Memory B cell (primary cell): ENCODE data around the gene NOTO.
A peak's percentile ranks its signal among the peaks of the same experiment; 100 is the strongest.
"Not testable (repeated sequence)": the region's sequence is repeated elsewhere in the genome, so short reads cannot be mapped to it uniquely, and the experiment has no call there.

Experiments used
- ATAC-seq: fragments of 150-1000 bp; cut with Tn5 transposase; 2 replicates; pipeline ENCODE4 v1.10.0; 2021; ENCODE audit warnings: low read depth, mild to moderate bottlenecking, moderate library complexity
- DNase-seq, 2 donors: peaks; one replicate each; pipeline ENCODE4 v3.0.0; 2022; ENCODE audit warnings: low spot score in 2 of 2
- H3K27ac Mint-ChIP-seq: one replicate; pipeline ENCODE4 v1.8.0; 2022; ENCODE audit warnings: mild to moderate bottlenecking, moderate library complexity, mixed read lengths
- H3K27me3 Mint-ChIP-seq: one replicate; pipeline ENCODE4 v1.8.0; 2022; ENCODE audit warnings: mixed read lengths
- H3K36me3 Mint-ChIP-seq: one replicate; pipeline ENCODE4 v1.8.0; 2022; ENCODE audit warnings: mild to moderate bottlenecking, mixed read lengths
- H3K4me1 Mint-ChIP-seq: one replicate; pipeline ENCODE4 v1.8.0; 2022; ENCODE audit warnings: mixed read lengths
- H3K4me3 Mint-ChIP-seq: one replicate; pipeline ENCODE4 v1.8.0; 2022; ENCODE audit warnings: mild to moderate bottlenecking, moderate library complexity, mixed read lengths
- H3K9me3 Mint-ChIP-seq: one replicate; pipeline ENCODE4 v1.8.0; 2022; ENCODE audit warnings: mixed read lengths

The NOTO gene, protein sequence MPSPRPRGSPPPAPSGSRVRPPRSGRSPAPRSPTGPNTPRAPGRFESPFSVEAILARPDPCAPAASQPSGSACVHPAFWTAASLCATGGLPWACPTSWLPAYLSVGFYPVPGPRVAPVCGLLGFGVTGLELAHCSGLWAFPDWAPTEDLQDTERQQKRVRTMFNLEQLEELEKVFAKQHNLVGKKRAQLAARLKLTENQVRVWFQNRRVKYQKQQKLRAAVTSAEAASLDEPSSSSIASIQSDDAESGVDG

DNA sequence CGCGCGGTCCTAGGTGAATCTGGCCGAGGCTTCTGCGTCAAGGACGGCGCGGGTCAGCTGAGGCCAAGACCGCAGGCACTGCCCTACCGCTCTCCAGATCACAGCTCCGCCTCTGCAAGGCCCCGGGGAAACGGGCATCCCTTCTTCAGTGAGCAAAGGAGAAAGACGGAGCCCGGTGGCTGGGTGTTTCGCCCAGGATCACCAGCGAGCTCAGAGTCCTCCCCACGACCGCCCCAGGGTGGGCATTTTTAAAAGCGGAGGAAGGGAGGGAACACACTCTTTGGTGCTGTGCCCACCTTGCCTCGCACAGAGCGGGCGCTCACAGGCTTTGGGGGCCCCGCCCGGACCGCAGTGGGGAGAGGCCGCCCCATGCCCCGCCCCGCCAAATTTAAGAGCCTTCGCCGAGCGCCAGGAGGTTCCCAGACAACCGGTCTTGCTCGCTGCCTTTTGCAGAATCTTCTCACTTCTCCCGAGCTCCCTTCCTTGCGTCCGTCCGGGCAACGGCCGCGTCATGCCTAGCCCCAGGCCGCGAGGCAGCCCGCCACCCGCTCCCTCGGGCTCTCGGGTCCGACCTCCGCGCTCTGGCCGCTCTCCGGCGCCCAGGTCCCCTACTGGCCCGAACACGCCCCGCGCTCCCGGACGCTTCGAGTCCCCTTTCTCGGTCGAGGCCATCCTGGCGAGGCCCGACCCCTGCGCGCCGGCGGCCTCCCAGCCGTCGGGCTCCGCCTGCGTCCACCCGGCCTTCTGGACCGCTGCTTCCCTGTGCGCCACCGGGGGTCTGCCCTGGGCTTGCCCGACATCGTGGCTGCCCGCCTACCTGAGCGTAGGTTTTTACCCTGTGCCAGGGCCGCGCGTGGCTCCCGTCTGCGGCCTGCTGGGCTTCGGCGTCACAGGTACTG lies at the start of gene NOTO:
Gene NOTO (plus strand): TSS at position 419 of the 899 bp plus-strand sequence. CDS start 93 bp downstream, at position 512.
- Mint-ChIP-seq H3K36me3 (no peaks in the 10 kb centered on the region), H3K4me3 (peak within 1 kb of the TSS; percentile 68), H3K4me1 (no peaks in the 10 kb centered on the region), H3K9me3 (peaks cover 2% of the 10 kb centered on the region), H3K27me3 (peaks cover 28% of the 10 kb centered on the region), H3K27ac (no peak within 1 kb of the TSS)
- DNase-seq: peak in 1 of 2 donors; percentile 15
- peak; percentile 43 for ATAC-seq

DNA sequence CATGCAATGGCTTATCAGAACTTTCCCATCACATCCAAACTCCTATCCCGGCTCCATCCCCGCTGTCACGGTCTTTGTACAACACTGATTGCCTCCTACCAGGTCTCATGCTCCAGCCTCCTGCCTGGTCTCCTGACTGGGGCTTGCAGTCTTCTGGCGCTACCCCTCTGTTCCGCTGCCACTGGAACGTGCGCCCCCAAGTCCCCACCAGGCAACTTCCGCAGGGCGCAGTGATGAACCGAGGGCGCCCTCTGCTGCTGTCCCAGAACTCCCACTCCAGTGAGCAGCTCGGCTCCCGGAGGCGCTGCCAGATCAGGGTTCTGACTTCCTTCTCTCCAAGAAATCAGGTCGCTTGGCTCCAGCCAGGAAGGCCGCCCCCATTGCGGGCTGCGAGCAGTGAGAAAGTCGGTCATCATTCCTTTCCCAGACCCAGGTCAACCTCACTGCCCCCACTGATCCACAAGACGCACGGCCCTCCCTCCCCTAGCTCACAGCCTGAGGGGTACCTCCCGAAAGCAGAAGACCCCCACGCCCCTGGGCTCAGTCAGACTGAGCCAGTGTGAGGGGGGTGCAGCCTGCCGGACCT lies 45.7 kb upstream of the NOTO start:
- Mint-ChIP-seq H3K27me3 (peaks cover 23% of the 10 kb centered on the region), H3K27ac (no peak overlapping the region), H3K4me3 (no peak overlapping the region), H3K9me3 (no peaks in the 10 kb centered on the region), H3K36me3 (no peaks in the 10 kb centered on the region), H3K4me1 (no peaks in the 10 kb centered on the region)
- DNase-seq (no peak), ATAC-seq (no peak)

DNA sequence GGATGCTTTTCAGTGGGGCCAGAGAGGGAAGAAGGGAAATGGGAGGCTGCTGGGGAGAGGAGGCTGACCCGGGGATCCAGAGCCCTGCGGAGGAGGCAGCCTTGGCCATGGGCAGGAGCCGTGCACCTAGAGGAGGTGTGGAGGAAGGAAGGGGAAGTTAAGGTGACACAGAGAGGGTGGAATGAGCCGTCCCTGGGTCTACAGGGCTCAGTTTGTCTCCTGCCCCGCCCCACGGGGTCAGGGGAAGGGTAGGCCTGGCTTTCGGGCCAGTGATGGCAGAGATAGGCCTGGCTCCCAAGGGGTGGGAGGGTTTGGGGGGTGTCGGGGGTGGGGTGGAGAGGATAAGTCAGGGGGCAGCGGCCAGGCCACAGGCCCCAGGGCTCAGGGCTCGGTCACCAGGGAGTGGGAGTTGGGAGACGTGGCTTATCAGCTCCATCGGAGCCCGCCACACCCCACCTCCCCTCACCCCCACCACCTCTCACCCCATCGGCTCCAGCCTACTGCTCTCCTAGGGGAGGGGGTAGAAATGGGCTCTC lies 39.5 kb upstream of the NOTO start:
- Mint-ChIP-seq H3K9me3 (no peaks in the 10 kb centered on the region), H3K4me1 (no peaks in the 10 kb centered on the region), H3K36me3 (no peaks in the 10 kb centered on the region), H3K4me3 (no peak overlapping the region), H3K27me3 (peaks cover 19% of the 10 kb centered on the region), H3K27ac (no peak overlapping the region)
- DNase-seq: no peak
- no peak for ATAC-seq

DNA sequence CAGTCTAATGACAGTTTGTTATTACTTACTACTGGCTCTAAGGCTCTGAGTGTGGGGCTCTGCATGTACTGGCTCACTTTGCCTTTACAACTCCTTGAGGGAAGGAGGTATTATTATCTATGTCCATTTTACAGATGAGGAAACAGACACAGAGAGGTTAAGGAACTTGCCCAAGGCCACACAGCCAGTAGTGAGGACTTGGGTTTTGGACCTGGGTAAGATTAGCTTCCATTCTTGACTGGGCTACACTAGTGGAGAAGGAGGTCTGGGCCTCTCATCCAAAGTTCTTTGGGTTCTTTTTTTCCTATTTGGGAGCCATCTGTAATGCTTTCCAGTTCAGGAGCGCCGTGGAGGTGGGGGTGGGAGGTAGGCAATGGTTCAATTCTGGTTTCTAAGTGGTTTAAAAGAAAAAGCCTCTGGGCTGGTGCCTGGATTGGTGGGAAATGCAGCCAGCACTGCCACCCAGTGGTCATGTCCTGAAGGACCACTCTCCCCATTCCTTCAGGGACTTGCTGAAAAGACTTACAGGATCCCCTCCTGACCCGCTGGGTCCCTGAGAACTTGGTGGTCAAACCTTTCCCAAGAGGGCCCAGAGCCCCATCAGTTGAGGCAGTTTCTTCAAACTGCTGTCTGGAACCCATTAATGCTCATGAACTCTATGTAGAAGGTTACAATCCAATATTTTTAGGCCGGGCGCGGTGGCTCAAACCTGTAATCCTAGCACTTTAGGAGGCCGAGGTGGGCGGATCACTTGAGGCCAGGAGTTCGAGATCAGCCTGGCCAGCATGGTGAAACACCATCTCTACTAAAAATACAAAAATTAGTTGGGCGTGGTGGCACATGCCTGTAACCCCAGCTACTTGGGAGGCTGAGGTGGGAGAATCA lies 38.6 kb upstream of the NOTO start:
- Mint-ChIP-seq H3K4me1 (no peaks in the 10 kb centered on the region), H3K4me3 (no peak overlapping the region), H3K9me3 (no peaks in the 10 kb centered on the region), H3K27ac (no peak overlapping the region), H3K36me3 (no peaks in the 10 kb centered on the region), H3K27me3 (peaks cover 18% of the 10 kb centered on the region)
- DNase-seq (peak; percentile 64 to 65), ATAC-seq (peak; percentile 81)

DNA sequence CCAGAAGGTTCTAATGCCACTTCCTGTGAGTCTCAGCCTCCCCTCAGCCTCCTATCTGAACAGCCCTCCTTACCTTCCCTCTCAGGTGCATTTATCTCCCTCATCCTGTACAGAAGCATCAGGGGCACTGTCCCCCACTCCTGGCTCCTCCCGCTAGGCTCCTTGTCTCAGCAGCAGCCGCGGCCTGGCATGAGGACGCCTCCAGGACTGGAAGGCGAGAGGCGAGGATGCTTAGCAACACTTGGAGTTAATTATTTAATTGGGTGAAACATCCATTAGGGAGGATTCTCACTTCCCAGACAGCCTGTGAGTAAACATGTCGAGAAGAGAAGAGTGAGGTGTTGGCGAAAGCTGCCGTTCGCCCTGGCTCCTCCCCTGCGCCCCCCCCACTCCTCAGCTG lies 36.4 kb upstream of the NOTO start:
- not testable (repeated sequence) for H3K4me1 Mint-ChIP-seq, H3K4me3 Mint-ChIP-seq, H3K27ac Mint-ChIP-seq, ATAC-seq, DNase-seq, H3K9me3 Mint-ChIP-seq, H3K36me3 Mint-ChIP-seq
- H3K27me3 Mint-ChIP-seq: peaks cover 12% of the 10 kb centered on the region

DNA sequence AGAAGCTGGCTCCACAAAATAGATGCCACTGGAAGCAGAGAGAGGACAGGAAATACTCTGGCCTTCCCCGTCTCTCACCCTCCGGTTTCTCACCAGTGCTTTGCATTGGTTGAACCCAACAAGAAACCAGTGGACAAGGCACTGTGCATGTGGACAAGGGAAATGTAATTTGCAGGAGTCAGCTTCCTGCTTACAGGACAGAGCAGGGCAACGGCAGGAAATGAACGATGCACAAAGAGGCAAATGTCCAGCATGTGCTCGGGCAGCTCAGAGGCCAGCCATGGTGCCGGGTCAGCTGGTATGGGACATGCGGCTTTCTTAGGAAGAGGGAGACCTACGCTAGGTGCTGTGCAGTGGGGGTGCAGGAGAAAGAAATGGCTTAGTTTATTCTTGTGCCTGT lies 35.6 kb upstream of the NOTO start:
- not testable (repeated sequence) for H3K9me3 Mint-ChIP-seq, ATAC-seq, H3K4me3 Mint-ChIP-seq, H3K4me1 Mint-ChIP-seq, DNase-seq, H3K27ac Mint-ChIP-seq, H3K36me3 Mint-ChIP-seq
- peaks cover 11% of the 10 kb centered on the region for H3K27me3 Mint-ChIP-seq

DNA sequence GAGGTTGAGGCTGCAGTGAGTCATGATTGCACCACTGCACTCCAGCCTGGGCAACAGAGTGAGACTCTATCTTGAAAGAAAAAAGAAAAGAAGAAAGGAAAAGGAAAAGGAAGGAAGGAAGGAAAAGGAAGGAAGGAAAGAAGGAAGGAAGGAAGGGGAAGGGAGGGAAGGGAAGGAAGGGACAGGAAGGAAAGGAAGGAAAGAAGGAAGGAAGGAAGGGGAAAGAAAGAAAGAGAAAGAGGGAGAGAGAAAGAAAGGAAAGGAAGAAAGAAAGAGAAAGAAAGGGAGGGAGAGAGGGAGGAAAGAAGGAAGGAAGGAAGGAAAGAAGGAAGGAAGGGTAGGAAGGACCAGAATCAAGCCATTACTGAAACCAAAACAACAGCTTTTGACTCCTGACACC lies 34.0 kb upstream of the NOTO start:
- not testable (repeated sequence) for ATAC-seq, H3K36me3 Mint-ChIP-seq

DNA sequence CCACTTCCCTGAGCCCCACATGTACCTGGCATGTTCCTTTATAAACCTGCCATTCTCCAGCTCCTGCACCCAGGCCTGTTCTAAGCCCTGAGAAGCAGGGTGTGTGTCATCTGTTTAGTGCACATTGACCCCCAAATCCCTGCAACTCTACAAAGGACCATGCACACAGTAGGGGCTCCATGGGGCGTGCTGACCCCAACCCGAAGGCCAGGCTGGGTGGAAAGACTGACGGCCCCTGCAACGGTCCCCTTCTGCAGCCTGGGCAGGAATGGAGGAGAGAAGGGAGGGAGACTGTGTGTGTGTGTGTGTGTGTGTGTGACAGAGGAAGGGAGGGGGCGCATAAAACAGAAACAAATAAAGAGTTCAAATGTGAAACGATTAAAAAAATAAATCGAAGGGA lies 32.0 kb upstream of the NOTO start:
- H3K36me3 Mint-ChIP-seq, H3K4me3 Mint-ChIP-seq, ATAC-seq, DNase-seq, H3K9me3 Mint-ChIP-seq, H3K27ac Mint-ChIP-seq, H3K4me1 Mint-ChIP-seq: not testable (repeated sequence)
- H3K27me3 Mint-ChIP-seq: peaks cover 11% of the 10 kb centered on the region

More for the DNA sequence above, 34.0 kb upstream of the NOTO start:
- H3K27me3 Mint-ChIP-seq: peaks cover 11% of the 10 kb centered on the region
- H3K9me3 Mint-ChIP-seq, H3K4me1 Mint-ChIP-seq, DNase-seq, H3K4me3 Mint-ChIP-seq, H3K27ac Mint-ChIP-seq: not testable (repeated sequence)

DNA sequence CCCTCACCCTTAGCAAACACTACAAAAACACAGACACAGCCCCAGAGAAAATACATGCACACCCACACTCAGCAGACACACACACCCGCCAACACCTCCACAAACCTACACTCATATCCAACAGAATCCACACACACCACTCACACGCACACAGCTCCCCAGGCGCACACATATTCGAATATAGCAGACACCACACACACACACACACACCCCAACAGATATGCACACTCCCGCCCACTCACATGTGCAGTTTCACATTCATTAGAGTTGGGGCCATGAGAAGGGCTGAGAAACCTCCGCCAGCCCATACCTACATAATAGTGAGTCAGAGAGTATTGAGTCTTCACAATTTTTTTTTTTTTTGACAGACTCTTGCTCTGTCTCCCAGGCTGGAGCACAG lies 29.4 kb upstream of the NOTO start:
- H3K27ac Mint-ChIP-seq: no peak overlapping the region
- H3K9me3 Mint-ChIP-seq: no peaks in the 10 kb centered on the region
- no peaks in the 10 kb centered on the region for H3K36me3 Mint-ChIP-seq
- no peak overlapping the region for H3K4me3 Mint-ChIP-seq
- DNase-seq (no peak), ATAC-seq (no peak)
- H3K4me1 Mint-ChIP-seq: peaks cover 13% of the 10 kb centered on the region
- H3K27me3 Mint-ChIP-seq: peaks cover 18% of the 10 kb centered on the region

DNA sequence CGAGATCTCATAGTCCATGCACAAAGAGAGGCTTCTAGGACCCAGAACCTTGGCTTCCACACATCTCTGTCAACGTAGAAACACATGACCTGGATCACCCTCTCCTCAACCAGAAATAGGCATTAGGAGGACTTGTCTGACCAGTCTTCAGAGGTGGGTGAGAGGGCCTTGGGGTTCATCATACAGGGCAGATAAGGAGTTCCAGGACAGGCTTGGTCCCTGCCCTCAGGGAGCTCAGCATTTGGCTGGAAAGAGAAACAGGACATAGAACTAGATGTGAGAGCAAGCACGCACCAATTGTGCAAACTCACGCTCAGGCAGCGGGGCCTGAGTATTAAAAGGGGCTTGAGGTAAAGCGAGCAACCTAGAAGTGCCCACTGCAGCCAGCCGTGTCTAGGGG lies 28.6 kb upstream of the NOTO start:
- Mint-ChIP-seq H3K9me3 (no peaks in the 10 kb centered on the region), H3K4me3 (no peak overlapping the region), H3K27me3 (peaks cover 15% of the 10 kb centered on the region), H3K27ac (no peak overlapping the region), H3K4me1 (peaks cover 13% of the 10 kb centered on the region), H3K36me3 (no peaks in the 10 kb centered on the region)
- ATAC-seq: no peak
- no peak for DNase-seq

DNA sequence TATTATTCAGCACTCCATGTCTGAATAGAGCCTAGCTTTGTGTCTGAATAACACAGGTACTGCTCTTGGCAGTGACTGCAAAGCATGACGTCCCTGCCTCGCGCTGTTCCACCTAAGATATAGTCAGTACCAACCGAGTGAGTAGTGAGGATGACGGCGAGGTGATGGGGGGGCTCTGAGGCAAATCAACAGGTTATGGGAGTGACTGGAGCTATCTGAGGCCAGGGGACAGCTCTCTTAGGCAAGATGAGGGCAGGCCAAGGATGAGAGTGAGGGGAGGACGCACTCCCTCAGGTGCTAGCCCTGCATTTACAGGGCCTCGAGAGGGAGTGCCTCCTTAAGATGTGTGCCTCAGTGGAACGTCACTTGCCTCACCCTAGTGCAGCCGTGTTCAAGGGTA lies 28.1 kb upstream of the NOTO start:
- DNase-seq (no peak), ATAC-seq (no peak)
- peaks cover 13% of the 10 kb centered on the region for H3K4me1 Mint-ChIP-seq
- no peaks in the 10 kb centered on the region for H3K9me3 Mint-ChIP-seq
- no peak overlapping the region for H3K27ac Mint-ChIP-seq
- H3K4me3 Mint-ChIP-seq: no peak overlapping the region
- no peaks in the 10 kb centered on the region for H3K36me3 Mint-ChIP-seq
- H3K27me3 Mint-ChIP-seq: peaks cover 15% of the 10 kb centered on the region

DNA sequence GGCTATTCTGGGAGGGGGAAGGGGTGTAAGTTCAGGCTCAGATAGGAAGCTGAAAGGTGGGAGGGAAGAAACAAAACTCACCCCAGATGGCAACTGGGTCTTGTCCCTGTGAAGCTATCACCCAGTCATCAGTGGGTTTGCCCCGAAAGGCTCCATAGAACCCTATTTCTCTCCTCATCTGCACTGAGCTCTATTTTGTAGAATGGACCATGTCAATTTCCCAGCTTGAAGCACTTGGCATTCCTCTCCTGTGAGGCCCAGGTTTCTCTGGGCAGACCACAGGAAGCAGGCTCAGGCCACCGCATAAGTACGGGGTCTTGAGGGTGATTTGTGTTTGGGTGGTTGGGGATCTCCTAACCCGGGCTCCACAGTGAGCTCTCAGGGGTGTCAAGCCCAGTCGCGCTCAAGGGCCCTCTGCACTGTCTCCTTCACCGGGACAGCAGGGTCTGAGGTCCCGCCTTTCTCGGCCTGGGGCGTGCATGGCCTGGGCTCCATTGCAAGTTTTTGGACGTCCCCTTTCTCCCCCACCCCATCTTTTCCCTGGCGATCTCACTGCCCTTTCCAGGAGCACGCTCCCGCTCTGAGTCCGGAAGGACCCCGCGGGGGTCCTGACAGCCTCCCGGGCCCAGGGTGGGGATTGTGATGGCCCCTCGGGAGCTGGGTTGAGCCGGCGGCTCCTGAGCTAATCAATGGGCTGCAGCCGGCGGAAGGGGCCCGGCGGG lies 27.3 kb upstream of the NOTO start:
- peaks cover 13% of the 10 kb centered on the region for H3K4me1 Mint-ChIP-seq
- peak overlapping the region; percentile 66 for H3K4me3 Mint-ChIP-seq
- H3K27me3 Mint-ChIP-seq: peaks cover 17% of the 10 kb centered on the region

DNA sequence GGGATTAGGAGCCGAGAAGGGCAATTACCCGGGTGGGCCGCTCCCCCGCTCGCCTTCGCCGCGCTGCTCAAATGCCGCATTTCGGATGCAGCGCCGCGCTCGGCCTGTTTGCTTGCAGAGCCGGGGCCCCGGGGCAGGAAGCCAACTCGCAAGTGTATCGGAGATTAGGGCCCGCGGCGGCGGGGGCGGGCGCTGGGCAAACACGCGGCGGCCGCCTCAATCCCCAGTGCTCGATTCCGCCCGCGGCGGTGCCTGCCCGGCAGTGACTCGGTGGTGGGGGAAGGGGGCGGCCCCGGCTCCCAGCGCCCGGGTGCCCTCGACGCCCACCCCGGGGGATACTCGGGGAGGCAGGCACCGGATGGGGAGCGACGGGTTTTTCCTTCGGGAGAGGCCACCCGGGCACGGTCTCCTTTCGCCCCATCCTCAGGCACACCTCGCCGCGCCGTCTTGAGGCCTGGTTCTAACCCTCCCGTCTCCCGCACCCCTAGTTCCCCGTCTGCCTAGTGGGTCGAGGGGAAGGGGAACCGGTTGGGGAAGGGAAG lies 26.6 kb upstream of the NOTO start:
- peak; percentile 52 for ATAC-seq
- peaks cover 13% of the 10 kb centered on the region for H3K4me1 Mint-ChIP-seq
- H3K9me3 Mint-ChIP-seq: no peaks in the 10 kb centered on the region
- H3K36me3 Mint-ChIP-seq: no peaks in the 10 kb centered on the region
- H3K27me3 Mint-ChIP-seq: peaks cover 19% of the 10 kb centered on the region
- no peak overlapping the region for H3K27ac Mint-ChIP-seq
- H3K4me3 Mint-ChIP-seq: peak overlapping the region; percentile 92
- peak; percentile 50 to 62 for DNase-seq

More for the DNA sequence above, 27.3 kb upstream of the NOTO start:
- ATAC-seq: no peak
- Mint-ChIP-seq H3K9me3 (no peaks in the 10 kb centered on the region), H3K36me3 (no peaks in the 10 kb centered on the region), H3K27ac (no peak overlapping the region)
- no peak for DNase-seq
